Measurements from ENCODE around the gene CCRL2.

DNA sequence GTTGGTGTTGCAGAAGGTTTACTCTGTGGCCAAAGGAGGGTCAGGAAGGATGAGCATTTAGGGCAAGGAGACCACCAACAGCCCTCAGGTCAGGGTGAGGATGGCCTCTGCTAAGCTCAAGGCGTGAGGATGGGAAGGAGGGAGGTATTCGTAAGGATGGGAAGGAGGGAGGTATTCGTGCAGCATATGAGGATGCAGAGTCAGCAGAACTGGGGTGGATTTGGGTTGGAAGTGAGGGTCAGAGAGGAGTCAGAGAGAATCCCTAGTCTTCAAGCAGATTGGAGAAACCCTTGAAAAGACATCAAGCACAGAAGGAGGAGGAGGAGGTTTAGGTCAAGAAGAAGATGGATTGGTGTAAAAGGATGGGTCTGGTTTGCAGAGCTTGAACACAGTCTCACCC, 32.3 kb upstream of the CCRL2 start:
- no peak for TF ChIP-seq ZNF274 (IDR thresholded peaks at IDR 0.05; ENCODE audit: low read depth, low read length)
- no peak for TF ChIP-seq YY1 (IDR thresholded peaks at IDR 0.05; ENCODE audit: insufficient read depth, insufficient read length)

All from NT2/D1 (cell line).